NCI-H345 (cell line): ENCODE measurements around the gene AHRR.
"Not testable (repeated sequence)": the region's sequence is repeated elsewhere in the genome, so short reads cannot be mapped to it uniquely, and the experiment has no call there.

Source experiments
- DNase-seq: peaks from one replicate; lab custom pipeline; 2025; lab: John Stamatoyannopoulos, UW

AHRR gene

DNA sequence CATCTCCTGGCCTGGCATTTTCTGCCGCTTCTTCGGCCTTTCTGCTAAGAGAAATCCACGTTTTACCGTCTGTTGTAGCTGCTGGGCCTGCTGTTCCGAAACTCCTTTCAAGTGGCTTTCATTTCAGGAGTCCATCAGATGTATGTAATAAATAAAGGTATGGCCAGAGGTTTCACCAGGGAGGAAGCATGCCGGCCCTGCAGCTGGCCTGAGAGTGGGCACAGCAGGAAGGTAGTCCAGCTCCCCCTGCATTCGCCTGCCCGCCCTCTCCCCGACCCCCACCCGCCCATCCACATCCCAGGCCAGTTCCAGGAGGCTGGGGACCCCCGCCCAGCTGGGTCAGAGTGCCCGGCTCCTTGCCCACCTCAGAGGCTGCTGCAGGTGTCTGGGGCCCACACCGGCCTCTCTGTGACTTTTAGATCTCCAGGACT lies 75.0 kb downstream of the AHRR start:
- no peak for DNase-seq

DNA sequence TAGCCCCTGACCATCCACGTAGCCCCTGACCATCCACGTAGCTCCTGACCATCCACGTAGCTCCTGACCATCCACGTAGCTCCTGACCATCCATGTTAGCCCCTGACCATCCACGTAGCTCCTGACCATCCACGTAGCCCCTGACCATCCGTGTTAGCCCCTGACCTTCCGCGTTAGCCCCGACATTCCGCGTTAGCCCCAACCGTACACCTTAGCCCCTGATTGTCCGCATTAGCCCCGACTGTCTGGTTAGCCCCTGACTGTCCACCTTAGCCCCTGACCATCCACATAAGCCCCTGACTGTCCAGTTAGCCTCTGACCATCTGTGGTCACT lies 76.6 kb downstream of the AHRR start:
- DNase-seq = not testable (repeated sequence)

DNA sequence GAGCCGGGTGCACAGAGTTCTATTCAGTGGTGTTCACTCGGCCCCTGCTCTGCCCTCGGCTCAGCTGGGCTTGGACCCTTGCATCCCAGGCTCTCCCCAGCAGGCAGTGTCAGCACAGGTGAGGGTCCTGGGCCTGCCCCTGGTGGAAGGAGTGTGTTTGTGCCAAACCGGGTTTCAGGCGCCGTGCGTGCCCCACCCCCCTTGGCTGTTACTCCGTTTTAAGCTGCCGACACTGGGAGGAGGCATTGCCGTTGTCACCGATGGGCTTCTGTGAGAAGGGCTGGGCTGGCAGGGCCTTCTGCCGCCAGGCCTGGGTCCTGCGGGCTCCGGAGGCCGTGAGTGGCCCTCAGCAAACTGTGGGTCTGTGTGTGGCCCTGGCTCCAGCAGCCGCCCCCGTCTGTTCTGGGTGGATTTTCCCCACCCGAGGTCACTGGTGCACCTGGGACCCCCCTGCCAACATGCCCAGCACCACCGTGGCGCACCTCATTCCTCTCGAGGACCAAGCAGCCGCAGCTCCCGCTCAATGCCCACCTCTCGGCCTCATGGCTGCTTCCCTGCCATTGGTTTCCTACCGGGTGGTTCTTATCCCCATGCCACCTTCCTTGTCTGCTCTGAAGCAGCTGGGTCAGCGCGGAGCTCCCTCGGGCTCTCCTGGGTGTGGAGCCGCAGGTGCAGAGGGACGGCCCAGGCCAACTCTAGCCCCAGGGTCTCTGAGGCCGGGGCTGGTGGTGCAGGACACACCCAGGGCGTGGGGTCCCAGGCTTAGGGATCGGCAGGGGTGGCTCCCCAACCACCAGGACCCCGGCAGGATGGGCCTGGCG lies 77.2 kb downstream of the AHRR start:
- peak; percentile 28 for DNase-seq

DNA sequence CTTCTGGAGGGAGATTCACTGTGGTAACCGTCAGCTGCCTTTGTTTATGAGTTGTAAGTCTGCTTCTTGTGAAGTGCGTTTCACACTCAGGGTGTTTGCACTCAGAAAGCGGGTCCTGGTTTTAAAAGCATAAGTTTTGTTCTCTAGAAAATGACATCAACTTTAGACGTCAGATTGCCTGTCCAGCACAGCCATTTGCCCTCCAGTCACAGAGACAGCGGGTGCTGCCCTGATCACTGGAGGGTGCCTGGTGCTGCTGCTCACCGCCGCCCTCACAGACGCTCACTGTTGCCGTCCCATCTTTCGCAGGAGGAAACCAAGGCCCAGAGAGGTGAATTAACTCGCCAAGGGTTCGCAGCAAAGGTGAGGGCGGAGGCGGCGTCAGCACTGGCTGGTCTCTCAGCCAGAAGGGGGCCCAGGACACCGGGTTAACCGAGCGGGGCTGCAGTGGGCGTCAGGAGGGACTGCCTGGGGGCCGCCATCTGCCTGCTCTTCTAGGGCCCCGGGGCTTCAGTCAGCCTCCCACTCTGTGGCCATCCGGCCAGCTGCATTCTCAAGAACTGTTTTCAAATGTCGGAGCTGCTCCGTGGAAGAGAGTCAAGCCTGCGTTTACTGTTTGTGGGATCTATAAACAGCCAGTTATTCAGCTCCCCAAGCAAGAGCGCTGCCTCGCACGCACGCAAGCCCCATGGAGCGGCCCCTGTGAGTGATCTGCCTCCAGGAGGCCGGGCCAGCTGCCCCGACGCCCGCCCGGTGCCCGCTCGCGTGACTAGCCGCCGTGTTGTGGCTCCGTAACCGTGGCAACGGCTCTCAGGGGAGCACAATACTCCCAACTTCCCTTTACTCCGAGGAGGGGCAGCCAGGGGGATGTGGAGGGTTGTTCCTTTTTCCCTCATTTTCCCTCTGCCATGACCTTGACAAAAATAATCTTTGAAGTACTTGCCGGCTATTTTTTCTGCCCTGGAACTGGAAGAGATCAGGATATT lies 78.1 kb downstream of the AHRR start:
- peak; percentile 98 for DNase-seq

DNA sequence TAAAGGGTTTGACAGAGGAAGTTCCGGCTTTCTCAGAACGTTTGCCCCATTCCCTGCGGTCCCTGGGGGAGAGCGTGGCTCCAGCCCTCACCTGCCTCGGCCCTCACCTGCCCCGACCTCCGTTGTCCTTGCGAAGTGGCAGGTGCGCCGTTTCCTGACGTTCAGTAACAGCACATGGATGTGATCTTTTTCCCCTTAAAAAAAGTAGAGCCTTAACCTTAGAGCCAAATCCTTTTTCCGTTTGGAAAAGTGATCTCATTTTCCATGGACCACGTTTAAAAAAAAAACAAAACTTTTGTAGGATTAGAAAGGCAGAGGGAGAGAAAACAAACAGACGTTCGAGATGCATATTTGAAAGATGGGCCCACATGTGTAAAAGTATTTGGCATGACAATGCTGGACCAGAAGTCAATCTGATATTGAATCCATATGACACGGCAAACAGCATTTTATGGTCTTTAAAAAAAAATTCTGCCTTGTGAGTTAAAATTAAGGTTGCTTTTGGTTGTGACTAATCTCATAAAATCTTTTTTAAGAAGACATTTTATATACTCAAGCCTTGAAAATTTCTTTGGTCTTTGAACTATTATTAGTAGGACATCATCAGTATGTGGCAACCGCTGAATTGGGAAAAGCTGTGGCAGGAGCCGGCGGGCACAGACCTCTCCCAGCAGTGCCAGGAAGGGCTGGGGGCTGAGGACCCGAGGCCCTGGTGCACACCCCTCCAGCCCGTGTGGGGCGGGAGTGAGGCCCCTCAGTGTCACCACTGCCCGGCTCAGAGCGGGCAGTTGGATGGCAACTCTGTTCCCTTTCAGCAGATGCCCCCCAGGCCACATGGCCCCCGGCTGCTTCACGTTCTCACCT lies 79.0 kb downstream of the AHRR start:
- DNase-seq = no peak

DNA sequence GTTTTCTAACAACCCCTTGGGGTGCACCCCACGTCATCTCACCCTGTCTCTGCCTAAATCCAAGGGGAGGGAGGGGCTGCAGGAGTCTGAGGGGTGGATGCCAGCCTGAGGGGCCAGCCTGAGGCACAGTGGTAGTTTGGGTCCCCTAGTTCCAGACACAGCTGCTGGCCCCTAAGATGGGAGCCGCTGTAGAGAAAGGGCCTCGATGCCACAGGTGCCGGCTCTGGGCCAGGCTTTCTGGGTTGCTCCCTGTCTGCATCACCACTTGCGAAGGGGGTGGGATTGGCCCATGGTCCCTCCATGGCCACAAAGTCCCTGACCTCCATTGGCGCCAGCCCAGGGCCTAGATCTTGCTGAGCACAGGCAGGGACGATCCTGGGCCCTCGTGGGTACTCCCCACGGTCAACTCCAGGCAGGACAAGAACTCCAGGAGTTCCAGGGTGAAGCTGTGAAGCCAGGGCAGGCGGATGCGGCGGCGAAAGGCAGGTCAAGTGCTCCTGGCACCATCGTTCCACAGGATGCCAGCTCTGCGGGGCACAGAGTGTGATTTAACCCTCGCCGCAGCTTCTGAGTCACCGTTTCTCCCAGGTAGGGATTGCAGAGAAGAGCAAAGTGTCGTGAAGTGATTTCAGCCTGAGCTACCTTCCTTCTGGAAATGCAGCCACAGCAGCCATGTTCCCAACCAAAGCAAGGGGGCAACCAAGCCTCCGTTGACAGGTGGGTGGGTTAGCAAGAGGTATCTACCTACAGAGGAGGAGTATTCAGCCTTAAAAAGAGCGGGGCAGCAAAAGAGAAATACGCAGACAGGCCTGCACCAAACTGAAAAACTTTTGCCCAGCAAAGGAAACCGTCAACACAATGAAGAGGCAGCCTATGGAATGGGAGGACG lies 79.9 kb downstream of the AHRR start:
- no peak for DNase-seq

DNA sequence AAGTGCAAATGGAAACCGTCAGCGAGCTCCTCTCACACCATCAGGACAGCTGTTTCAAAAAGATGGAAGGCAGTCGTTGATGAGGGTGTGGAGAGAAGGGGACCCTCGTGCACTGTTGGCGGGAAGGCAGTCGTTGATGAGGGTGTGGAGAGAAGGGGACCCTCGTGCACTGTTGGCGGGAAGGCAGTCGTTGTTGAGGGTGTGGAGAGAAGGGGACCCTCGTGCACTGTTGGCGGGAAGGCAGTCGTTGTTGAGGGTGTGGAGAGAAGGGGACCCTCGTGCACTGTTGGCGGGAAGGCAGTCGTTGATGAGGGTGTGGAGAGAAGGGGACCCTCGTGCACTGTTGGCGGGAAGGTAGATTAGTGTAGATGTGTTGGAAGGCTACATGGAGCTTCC lies 80.7 kb downstream of the AHRR start:
- not testable (repeated sequence) for DNase-seq

DNA sequence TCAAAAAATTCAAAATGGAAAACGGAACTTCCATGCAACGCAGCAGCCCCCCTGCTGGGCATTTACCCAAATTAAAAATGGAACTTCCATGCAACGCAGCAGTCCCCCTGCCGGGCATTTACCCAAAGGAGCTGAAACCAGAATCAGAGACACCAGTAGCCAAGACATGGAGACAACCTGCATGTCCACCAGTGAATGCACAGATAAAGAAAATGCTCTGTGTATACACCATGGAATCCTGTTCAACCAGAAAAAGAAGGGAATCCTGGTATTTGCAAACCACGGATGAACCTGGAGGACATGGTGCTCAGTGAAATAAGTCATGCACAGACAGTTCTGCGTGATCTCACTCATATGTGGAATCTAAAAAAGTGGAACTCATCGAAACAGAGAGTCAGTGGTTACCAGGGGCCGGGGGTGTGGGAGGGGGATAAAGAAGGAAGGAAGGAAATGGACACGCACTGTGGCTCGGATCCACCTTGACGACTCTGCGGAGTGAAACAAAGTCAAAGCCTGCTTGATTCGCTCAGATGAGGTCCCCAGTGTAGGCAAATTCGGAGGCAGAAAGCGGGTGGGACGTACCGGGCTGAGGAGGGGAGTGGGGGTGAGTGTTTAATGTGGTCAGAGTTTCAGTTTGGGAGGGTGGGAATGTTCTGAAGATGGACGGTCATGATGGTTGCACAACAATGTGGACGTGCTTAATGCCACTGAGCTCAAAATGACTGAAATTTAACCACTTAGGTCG lies 81.3 kb downstream of the AHRR start:
- DNase-seq = no peak

DNA sequence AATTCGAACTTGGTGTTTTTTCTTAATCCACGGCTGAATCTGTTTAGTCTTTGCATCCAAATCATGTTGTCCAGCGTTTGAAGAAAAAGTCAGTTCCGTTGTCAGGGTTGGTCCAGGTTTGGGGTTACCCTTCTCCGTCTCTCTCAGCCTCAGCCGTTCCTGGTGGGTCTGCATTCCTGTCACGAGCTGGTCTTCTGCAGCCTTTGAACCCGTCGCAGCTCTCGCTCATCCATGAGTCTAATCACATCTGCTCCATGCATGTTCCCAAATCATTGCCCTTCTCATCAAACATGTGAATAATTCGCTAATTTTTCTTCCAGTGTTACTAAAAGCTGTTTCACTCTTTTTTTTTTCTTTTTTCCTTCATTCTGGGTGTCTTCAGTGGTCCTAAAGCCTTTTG lies 82.5 kb downstream of the AHRR start:
- DNase-seq = no peak

DNA sequence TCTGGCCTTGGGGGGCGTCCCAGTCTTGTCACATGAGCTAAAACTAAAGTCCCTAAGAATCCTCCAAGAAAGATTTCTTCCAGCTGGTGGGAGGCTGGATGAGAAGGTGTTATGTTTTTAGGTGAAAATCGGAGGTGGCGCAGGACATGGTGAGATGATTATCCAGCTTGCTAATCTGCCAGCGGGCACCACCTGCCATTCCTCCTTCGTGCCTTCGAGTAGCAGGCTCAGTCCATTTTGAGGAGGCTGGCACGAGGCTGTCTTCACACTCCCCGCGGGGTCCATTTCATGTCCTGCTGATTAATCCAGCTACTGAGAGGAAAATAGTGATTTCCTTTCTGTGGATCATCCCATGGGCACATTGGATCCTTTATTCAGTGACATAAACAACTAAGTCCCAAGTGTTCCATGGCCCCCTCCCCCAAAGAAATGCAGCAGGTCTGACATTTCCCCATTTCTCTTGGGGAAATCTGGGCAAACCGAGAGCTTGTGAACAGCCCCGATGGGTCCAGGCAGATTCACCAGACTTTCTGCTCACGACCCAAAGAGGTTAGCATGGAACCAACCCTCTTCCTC lies 83.2 kb downstream of the AHRR start:
- no peak for DNase-seq

DNA sequence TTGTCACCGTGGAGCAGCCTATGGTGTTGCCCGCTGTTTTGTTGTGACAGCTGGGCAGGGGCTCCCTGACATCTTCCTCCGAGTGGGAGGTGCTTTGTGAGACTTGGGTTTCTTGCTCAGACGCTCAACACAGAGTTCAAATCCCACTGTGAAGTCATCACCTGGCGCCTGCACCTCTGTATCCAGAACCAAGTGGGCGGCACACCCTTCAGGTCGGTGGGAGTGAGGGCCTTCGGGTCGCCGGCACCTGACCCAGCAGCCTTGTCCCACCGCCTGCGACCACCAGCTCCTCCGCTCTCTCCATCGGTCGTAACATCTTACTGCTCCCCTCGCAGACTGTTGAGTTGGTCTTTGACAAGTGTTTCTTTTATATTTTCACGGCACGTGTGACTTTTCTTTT lies 83.9 kb downstream of the AHRR start:
- no peak for DNase-seq

DNA sequence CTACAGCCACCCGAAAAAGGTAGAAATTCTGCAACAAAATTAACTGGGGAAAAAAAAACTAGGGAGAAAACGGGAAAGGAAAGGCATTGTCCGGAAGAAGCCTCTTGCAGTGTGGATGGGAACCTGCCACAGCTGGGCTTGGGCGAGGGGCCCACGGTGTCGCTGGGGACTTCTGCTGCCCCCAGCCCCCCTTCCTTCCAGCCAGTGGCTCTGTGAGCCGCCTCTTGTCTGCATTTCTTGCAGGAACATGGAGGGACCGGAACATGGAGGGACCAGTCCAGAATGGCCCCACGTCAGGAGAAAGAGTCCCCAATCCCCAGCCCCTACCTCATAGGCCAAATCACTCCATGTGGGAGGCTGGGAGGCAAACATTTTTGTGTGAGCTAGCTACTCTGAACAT lies 84.5 kb downstream of the AHRR start:
- no peak for DNase-seq

DNA sequence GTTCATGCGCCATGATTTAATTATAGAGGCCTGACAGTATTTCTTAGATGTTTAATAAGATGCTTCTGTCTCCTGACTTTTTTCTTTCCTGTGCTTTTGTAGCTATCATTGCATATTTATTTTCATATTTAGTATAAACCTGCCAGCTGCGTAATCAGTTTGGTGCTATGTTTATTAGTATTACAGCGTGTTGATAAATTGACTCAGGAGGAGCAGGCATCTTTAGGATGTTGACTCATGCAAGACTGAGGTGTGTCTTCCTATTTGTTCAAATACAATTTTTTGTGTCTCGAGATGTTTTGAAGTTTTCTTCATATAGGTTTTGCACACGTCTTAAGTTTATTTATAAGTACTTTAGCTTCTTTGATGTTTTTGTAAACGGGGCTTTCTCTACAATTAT lies 85.5 kb downstream of the AHRR start:
- DNase-seq = no peak

DNA sequence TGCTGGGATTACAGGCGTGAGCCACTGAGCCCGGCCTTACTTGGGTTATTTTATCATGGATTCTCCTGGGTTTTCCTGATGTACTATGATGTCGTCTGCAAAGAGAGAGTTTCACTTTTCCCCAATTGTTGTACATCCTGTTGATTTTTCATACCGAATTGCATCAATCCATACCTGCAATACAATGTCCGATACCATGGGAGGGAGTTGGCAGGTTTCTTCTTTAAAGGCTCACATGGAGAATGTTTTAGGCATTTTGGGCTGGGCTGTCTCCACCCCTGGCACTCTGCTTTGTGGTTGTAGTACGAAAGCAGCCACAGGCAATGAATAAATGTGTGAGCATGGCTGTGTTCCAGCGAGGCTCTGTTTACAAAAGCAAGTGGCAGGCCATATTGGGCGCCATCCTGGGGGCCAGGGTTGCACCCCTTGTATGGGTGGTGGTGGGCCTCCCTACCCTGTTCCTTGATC lies 86.3 kb downstream of the AHRR start:
- peak; percentile 58 for DNase-seq

DNA sequence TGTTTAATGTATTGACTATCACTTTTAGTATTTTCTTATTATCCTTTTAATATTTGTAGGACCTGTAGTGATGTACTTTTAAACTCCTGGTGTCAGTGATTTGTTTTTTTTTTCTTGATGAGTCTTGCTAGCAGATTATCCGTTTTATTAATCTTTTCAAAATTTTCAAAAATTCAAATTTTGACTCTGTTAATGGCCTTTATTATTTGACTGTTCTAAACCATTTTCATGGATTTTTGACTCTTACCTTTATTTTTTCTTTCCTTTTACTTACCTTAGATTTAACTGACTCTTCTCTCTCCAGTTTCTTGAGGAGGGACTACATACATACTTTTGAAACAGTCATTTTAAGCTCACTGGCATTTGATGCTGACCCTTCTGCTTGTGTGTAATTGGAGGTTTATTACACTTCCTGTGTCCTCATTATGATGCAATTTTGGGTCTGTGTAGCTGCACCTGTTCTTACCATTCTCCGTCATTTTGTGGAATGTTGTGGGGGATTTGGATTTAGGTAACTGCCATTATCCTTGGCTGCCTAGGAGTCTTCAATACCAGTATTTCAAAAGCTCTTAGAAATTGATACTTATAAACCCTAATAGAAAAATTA lies 89.5 kb downstream of the AHRR start:
- no peak for DNase-seq

DNA sequence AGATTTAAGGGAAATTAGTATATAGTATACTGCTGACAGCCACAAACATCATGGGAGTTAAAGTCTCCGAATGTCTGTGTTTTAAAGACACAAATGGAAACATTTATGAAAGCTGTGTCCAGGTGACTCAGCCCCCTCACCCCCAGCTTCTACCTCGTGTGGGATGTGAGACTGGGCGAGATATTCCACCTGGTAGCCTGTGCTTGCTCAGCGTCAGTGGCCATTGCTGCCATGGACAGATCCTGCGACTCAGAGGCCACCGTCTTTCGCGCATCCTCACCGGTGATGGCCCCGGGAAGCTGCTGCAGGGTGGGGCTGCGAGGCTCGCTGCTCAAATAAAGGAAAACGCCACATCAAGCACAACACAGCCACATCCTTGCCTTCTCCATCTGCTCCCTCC lies 90.2 kb downstream of the AHRR start:
- DNase-seq = no peak

DNA sequence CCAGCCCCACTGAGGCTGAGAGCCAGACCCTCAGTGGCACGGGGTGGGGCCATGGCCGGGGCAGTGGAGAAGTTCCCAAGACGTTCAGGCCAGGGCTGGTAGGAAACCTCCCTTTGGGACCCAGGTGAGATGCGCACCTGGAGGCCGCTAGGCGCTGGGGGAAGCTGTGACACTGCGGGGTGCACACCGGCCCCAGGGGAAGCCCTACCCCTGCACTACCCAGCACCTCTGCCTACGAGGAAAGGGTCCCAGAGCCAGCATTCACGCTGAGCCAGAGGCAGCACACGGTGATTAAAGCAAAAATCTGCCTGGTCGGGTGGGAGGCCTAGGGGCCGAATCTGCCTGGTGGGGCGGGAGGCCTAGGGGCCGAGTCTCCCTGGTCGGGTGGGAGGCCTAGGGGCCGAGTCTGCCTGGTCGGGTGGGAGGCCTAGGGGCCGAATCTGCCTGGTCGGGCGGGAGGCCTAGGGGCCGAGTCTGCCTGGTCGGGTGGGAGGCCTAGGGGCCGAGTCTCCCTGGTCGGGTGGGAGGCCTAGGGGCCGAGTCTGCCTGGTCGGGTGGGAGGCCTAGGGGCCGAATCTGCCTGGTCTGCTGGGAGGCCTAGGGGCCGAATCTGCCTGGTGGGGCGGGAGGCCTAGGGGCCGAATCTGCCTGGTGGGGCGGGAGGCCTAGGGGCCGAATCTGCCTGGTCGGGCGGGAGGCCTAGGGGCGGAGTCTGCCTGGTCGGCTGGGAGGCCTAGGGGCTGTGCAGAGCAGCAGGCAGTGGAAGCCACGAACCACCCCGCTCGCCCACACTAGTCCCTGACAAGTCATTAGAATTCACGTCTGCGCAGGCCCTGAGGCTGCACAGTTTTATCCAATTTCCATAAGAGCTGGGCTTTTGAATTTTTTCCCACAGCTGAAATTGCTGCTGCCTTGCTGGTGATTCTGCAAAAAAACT lies 93.7 kb downstream of the AHRR start:
- not testable (repeated sequence) for DNase-seq

DNA sequence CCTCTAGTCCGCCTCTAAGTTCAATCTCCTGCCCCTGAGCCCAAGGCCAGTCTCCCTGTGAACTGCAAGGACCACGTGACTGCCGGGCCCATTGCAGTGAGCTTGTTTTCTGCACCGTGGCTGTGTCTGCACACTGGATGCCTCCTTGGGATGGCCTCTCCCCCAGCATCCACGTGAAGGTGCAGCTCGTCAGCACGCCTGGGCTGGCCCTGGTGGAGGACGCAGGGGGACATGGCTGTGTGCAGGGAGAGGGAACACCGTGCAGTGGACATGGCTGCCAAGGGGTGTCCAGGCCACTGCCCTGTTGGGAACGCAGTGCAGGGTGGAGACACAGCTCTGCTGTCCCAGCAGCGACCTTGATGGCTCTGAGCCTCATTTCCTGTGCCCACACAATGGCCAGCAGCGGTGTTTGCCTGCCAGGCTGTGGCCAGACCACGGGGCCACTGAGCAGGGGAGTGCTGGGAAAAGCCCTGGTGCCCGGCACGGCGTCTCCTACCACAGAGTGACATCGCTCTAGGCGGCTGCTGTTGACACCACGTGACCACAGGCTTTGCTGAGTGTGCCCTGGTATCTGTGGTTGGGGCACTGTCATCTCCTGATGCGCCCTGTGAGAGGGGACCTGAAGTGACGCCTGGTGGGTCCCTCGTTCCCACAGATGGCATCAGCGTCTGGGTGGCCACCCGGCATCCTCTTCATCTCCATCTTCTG lies 94.6 kb downstream of the AHRR start:
- DNase-seq = no peak
